Uterus (tissue), 2 donors: ENCODE measurements around the gene SLC35G6.

Source experiments
- POLR2A ChIP-seq, 2 donors: fragments of 450-650 bp; IDR thresholded peaks; one replicate each; pipeline ENCODE4 v1.6.1; 2016; ENCODE audit warnings: antibody characterized with exemption in 2 of 2, mild to moderate bottlenecking in 1 of 2, moderate library complexity in 1 of 2
- TF ChIP-seq, protein P1 (sequence below), 4 experiments: fragments of 200-600 bp in 2 of 4; fragments of 450-650 bp in 2 of 4; sonication (generic) in 2 of 4; IDR thresholded peaks; one replicate each; pipeline ENCODE4 v1.5.1; 2016 to 2019; ENCODE audit warnings: antibody characterized with exemption in 4 of 4, mild to moderate bottlenecking in 2 of 4, moderate library complexity in 1 of 4

- TF ChIP-seq, protein P1, sequence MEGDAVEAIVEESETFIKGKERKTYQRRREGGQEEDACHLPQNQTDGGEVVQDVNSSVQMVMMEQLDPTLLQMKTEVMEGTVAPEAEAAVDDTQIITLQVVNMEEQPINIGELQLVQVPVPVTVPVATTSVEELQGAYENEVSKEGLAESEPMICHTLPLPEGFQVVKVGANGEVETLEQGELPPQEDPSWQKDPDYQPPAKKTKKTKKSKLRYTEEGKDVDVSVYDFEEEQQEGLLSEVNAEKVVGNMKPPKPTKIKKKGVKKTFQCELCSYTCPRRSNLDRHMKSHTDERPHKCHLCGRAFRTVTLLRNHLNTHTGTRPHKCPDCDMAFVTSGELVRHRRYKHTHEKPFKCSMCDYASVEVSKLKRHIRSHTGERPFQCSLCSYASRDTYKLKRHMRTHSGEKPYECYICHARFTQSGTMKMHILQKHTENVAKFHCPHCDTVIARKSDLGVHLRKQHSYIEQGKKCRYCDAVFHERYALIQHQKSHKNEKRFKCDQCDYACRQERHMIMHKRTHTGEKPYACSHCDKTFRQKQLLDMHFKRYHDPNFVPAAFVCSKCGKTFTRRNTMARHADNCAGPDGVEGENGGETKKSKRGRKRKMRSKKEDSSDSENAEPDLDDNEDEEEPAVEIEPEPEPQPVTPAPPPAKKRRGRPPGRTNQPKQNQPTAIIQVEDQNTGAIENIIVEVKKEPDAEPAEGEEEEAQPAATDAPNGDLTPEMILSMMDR (IDR thresholded peaks at IDR 0.05), result no peak
- TF ChIP-seq POLR2A (IDR thresholded peaks at IDR 0.05), result no peak
Measured at GRCh38 chr17:7443499-7444485, 37.5 kb upstream of the SLC35G6 start.
